GM18526 (cell line): ENCODE results near the gene MAST1.

Experiments used
- POLR2A ChIP-seq: IDR thresholded peaks from 3 replicates; pipeline ENCODE4 v1.6.1; 2011; ENCODE audit not compliant: insufficient read length; ENCODE audit errors: extremely low read depth

Gene MAST1

GRCh38 chr19:12833738-12834565, 4.4 kb upstream of the MAST1 start:
- TF ChIP-seq POLR2A, result no peak

GRCh38 chr19:12834566-12834943, 3.8 kb upstream of the MAST1 start, which contains the start of gene RTBDN:
Gene RTBDN, minus strand, starts transcription at chr19:12834579. Its CDS starts 4,600 bp downstream, at chr19:12829979.
- TF ChIP-seq POLR2A, result no peak

- no peak for TF ChIP-seq POLR2A
Observed at GRCh38 chr19:12834976-12835757, 3.1 kb upstream of the MAST1 start.

- TF ChIP-seq POLR2A, result no peak
Observed at GRCh38 chr19:12836529-12836863, 1.8 kb upstream of the MAST1 start.

GRCh38 chr19:12837225-12837624, 1.1 kb upstream of the MAST1 start:
- no peak for TF ChIP-seq POLR2A

GRCh38 chr19:12838886-12839756, 806 bp downstream of the MAST1 start:
- no peak for TF ChIP-seq POLR2A

- TF ChIP-seq POLR2A, result no peak
Observed at GRCh38 chr19:12840091-12841079, 2.1 kb downstream of the MAST1 start.

- TF ChIP-seq POLR2A, result no peak
Observed at GRCh38 chr19:12841094-12841493, 2.8 kb downstream of the MAST1 start.

GRCh38 chr19:12842511-12842910, 4.2 kb downstream of the MAST1 start:
- no peak for TF ChIP-seq POLR2A

GRCh38 chr19:12843328-12843727, 5.0 kb downstream of the MAST1 start:
- no peak for TF ChIP-seq POLR2A

- TF ChIP-seq POLR2A, result no peak
Observed at GRCh38 chr19:12843999-12844732, 5.9 kb downstream of the MAST1 start.

- no peak for TF ChIP-seq POLR2A
Observed at GRCh38 chr19:12847159-12848139, 9.1 kb downstream of the MAST1 start.
